Panc1 (cell line): Measurements from ENCODE around the gene LZTS2. TPM values are rescaled to one million over a fixed set of nuclear protein-coding genes. Genes with fewer than 3 reads are reported as not detected.

Source experiments
- ATAC-seq: fragments of 200-7000 bp; cut with Tn5 transposase; 2 replicates; pipeline ENCODE4 v1.9.1; 2020; ENCODE audit warnings: mild to moderate bottlenecking, moderate library complexity
- BruUV-seq: library from RNA; stranded (reverse); fragments of 400-500 nt; replicated peaks from 2 replicates; lab custom pipeline; 2021; lab: Mats Ljungman, UMichigan
- CTCF ChIA-PET: fragments of 300-600 bp; sonication (Branson Sonifier 250); formaldehyde crosslinking; loops from one replicate; lab custom pipeline; 2022; ENCODE audit warnings: antibody characterized with exemption; lab: Charles Lee
- POLR2A ChIA-PET: fragments of 300-600 bp; sonication (Branson Sonifier 250); formaldehyde crosslinking; loops from one replicate; lab custom pipeline; 2022; ENCODE audit warnings: antibody characterized with exemption; lab: Charles Lee
- DNase-seq: peaks from one replicate; pipeline ENCODE4 v3.0.0-alpha.2; 2010; ENCODE audit warnings: low read depth, low spot score
- H3K27ac ChIP-seq: 2 replicates; pipeline ENCODE4 v1.5.1; 2011; ENCODE audit warnings: mild to moderate bottlenecking, low read length, inconsistent platforms
- H3K27me3 ChIP-seq: fragments of 200-500 bp; sonication (Bioruptor generic); 2 replicates; pipeline ENCODE4 v1.6.0; 2014; ENCODE audit warnings: low read length, inconsistent platforms; ENCODE audit not compliant: control insufficient read depth, insufficient read depth
- H3K36me3 ChIP-seq: fragments of 200-500 bp; sonication (Bioruptor generic); 2 replicates; pipeline ENCODE4 v1.5.1; 2014; ENCODE audit warnings: inconsistent platforms, mild to moderate bottlenecking, low read length, moderate library complexity; ENCODE audit not compliant: control insufficient read depth, insufficient read depth
- H3K4me1 ChIP-seq: 2 replicates; pipeline ENCODE4 v1.5.1; 2011; ENCODE audit warnings: inconsistent platforms, mild to moderate bottlenecking, low read length, moderate library complexity; ENCODE audit not compliant: control insufficient read depth, insufficient read depth
- H3K4me3 ChIP-seq, 2 experiments: 2 replicates each; pipeline ENCODE4 v1.5.1; 2011 to 2012; ENCODE audit warnings: low read depth in 2 of 2, low read length in 2 of 2, mild to moderate bottlenecking in 2 of 2, inconsistent platforms in 1 of 2, moderate library complexity in 1 of 2
- H3K9me3 ChIP-seq: fragments of 200-500 bp; sonication (Bioruptor generic); 2 replicates; pipeline ENCODE4 v1.5.1; 2014; ENCODE audit warnings: low read depth, mild to moderate bottlenecking, inconsistent platforms, low read length, moderate library complexity; ENCODE audit not compliant: control insufficient read depth, insufficient read depth
- POLR2AphosphoS5 ChIP-seq: IDR thresholded peaks from 2 replicates; pipeline ENCODE4 v1.6.1; 2012; ENCODE audit warnings: mild to moderate bottlenecking, low read depth, low read length, moderate library complexity
- SIN3A ChIP-seq: IDR thresholded peaks from 2 replicates; pipeline ENCODE4 v1.6.1; 2012; ENCODE audit warnings: low read depth, mild to moderate bottlenecking, low read length, moderate library complexity, borderline replicate concordance; ENCODE audit not compliant: insufficient read depth
- in situ Hi-C: cut with HindIII; loops from 2 replicates; pipeline ENCODE4 v1.10.0; 2016; ENCODE audit warnings: low sequenced_read_pairs, low pct_unique_long_range_greater_than_20kb
- intact Hi-C: fragments of 100-400 bp; cut with micrococcal nuclease; formaldehyde crosslinking; loops from one replicate; pipeline ENCODE4 v1.10.0; 2022; ENCODE audit not compliant: unreplicated experiment
- microRNA-seq: library from miRNA; unstranded; fragments of <30 nt; microRNA quantifications from one replicate; pipeline ENCODE4 v1.1.0, GENCODE V29; 2020; ENCODE audit not compliant: unreplicated experiment
- total RNA-seq: library from RNA; stranded (reverse); gene quantifications from one replicate; pipeline ENCODE4 v1.2.1, GENCODE V29; 2021; ENCODE audit not compliant: unreplicated experiment

The LZTS2 gene
- total RNA-seq, 1 experiment from 2014 or later, result 65.5 TPM

- Histone ChIP-seq H3K9me3 (no peaks in the 10 kb centered on the region), H3K27me3 (no peaks in the 10 kb centered on the region), H3K4me3 (no peak overlapping the region), H3K4me1 (peaks cover 21% of the 10 kb centered on the region), H3K36me3 (peaks cover 6% of the 10 kb centered on the region; the same call in 1 of the 2 replicates), H3K27ac (no peak overlapping the region)
- no peak for TF ChIP-seq SIN3A
- TF ChIP-seq POLR2AphosphoS5, result no peak
- ATAC-seq, result no peak
- BruUV-seq, result no TSS peak
- in situ Hi-C loops (no loop called here), intact Hi-C loops (no loop called here)
- ChIA-PET POLR2A (no interaction called here), CTCF (interaction anchor here (0.8 to 0.9 kb wide), 2 partner anchors 10 to 86 kb away, joined by 3 read pairs; no protein-coding TSS in a partner anchor)
- no peak for DNase-seq
These were observed 57.0 kb downstream of the LZTS2 start for GRCh38 chr10:101056365-101057151.

Small RNA genes within 50 kb of the gene (microRNA-seq; reads per million reads assigned to microRNA genes)
- not detected for gene MIR608

Other genes with a start within 250 kb of the LZTS2 start
- 38.8 TPM for gene SLF2, start 86.8 kb upstream of the LZTS2 start, total RNA-seq
- gene SEMA4G, start 30.3 kb upstream of the LZTS2 start, total RNA-seq, result 4.7 TPM
- gene MRPL43, start 12.3 kb upstream of the LZTS2 start, total RNA-seq, result 108 TPM
- gene TWNK, start 12.3 kb upstream of the LZTS2 start, total RNA-seq, result 30.5 TPM
- gene PDZD7, start 31.3 kb downstream of the LZTS2 start, total RNA-seq, result 1.8 TPM
- 15.3 TPM for gene SFXN3, start 31.4 kb downstream of the LZTS2 start, total RNA-seq
- gene KAZALD1, start 62.2 kb downstream of the LZTS2 start, total RNA-seq, result 21.2 TPM
- 0.13 TPM for gene TLX1, start 131.5 kb downstream of the LZTS2 start, total RNA-seq
- gene LBX1, start 229.7 kb downstream of the LZTS2 start, total RNA-seq, result 0.15 TPM